HG03060 (cell line): Measurements from ENCODE around the gene TSPYL4.

ENCODE experiments used
- ATAC-seq: cut with Tn5 transposase; IDR thresholded peaks from one replicate; pipeline ENCODE4 v1.9.1; 2021; ENCODE audit warnings: low read depth, moderate number of reproducible peaks; ENCODE audit not compliant: unreplicated experiment

The TSPYL4 gene

DNA sequence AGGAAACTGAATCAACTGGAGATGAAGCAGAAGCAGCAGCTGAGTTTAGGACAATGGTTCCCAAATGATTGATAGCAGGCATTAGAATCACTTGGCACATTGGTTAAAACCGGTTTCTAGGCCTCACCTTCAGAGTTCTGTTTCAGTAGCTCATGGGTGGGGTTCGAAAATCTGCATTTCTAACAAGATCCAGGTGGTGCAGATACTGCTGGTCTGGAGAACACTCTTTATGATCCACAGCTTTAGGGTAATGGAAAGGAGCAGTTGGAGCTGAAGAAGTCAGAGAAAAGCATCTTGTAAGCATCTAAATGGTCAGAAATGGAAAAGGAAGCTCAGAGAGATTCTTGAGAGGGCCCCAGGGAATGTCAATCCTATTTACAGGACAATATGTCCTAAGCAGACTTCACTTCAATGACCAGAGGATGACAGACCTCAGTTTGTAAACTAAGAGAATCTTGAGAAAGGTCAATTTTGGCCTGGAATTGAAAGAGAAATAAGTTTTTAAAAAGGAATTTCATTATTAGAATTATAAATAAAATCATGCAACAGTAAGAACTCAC, 17.4 kb upstream of the TSPYL4 start:
- ATAC-seq, result no peak

DNA sequence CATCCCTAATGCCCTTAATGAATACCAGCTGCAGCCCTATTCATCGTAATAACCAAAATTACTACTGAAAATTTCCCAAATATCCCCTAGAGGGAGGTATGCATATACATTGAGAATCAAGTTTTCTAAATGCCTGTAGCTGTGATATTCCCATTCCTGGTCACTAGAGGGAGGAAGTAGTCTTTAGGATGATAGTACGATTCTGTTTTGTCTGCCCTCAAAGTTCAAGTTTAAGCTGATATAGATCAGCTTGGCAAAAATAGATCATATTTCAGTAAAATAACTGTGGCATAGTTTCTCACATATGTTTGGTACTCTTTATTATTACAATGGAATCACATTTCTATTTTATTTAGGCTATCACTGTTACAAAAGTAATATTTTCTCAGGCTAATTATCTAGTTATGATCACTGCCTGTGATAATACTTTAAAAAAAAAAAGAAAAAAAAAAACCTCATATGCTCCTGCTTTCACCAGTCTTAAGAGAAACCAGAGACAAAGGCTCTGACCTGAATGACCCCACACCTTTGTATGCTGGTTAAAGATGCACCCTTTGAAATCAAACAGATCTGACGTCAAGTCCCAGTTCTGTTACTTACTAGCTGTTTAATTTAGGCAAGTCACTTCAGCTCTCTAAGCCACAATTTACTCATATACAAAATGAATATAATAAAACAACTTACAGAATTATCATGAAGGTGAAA, 14.9 kb upstream of the TSPYL4 start:
- peak; percentile 89 for ATAC-seq

DNA sequence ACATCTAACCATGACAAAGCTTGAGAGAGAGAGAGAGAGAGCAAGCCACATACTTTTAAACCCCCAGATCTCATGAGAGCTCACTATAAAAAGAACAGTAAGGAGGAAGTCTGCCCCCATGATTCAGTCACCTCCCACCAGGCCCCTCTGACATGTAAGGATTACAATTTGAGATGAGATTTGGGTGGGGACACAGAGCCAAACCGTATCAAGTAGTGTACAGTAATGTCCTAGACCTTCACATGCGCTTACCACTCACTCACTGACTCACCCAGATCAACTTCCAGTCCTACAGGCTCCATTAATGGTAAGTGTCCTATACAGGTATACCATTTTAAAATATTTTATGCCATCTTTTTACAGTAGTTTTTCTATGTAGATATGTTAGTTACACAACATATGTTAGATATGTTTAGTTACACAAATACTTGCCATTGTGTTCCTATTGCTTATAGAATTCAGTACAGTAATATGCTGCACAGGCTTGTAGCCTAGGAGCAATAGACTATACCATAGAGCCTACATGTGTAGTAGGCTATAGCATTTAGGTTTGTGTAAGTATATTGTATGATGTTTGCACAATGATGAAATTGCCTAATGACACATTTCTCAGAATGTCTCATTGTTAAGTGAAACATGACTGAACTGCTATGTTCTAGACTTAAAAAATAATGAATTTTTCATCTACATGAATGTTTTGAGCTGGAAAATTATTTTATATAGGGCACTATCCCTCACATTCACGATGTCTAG, 14.1 kb upstream of the TSPYL4 start:
- no peak for ATAC-seq

DNA sequence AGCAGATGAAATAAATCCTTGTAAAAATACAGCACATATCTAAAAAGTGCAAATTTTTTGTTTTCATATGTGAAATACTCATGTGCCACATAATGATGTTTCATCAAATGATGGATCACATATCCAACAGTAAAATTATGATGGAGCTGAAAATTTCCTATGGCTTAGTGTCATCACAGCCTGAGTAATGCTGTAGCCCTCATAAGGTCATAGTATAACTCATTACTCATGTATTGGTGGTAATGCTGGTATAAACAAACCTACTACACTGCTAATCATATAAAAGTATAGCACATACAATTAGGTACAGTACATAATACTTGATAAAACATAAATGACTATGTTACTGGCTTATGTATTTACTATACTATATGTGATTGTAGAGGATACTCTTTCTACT, 12.9 kb upstream of the TSPYL4 start:
- no peak for ATAC-seq

DNA sequence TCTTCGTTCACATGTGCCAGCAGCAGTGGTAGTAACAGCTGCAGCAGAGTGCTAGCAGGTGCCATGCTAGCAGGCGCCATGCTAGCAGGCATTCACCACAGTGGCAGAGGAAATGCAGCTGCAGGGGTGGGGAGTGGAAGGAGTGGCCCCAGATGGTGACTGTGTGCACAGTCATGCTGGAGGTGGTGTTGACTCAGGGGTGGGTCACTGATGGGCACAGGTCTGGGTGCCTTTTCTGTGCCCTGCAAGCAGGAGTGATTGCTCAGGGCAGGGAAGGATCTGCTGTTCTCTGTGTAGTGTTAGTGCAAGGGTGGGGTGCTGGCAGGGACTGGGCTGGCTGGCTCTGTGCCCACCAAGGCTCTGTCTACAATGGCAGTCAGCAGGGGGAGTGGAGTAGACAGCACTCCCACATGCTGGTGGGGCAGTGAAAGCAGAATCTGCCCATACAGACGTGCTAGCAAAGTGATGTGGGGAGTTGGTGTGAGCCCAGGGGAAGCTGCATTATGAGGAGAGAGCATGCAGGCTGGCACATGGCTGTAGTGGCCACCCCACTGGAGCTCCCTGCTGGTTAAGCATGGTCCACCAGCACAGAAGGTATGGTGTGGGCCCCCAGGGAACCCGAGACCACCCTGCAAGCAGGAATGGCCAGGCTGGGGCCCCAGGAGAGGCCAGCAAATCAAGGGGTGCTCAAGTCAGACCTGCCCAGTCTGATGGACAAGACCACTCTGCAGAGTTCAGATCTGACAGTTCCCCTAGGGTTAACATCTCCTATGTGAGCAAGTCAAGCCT, 11.4 kb upstream of the TSPYL4 start:
- no peak for ATAC-seq

DNA sequence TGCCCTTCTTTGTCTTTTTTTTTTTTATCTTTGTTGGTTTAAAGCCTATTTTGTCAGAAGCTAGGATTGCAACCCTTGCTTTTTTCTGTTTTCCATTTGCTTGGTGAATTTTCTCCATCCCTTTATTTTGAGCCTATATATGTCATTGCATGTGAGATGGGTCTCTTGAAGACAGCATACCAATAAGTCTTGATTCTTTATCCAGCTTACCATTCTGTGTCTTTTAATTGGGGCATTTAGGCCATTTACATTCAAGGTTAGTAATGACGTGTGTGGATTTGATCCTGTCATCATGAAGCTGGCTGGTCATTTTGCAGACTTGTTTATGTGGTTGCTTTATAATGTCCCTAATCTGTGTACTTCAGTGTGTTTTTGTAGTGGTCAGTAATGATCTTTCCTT, 9.5 kb upstream of the TSPYL4 start:
- no peak for ATAC-seq

DNA sequence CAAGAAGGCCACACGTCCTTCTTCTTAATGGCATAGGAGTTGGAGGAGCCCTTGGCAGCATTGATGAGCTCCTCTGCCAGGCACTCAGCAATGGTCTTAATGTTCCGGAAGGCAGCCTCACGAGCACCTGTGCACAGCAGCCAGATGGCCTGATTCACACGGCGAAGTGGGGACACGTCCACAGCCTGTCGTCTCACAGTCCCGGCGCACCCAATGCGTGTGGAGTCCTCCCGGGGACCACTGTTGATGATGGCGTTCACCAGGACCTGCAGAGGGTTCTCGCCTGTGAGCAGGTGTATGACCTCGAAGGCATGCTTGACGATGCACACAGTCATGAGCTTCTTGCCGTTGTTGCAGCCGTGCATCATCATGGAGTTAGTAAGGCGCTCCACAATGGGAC, 4.6 kb upstream of the TSPYL4 start:
- no peak for ATAC-seq

DNA sequence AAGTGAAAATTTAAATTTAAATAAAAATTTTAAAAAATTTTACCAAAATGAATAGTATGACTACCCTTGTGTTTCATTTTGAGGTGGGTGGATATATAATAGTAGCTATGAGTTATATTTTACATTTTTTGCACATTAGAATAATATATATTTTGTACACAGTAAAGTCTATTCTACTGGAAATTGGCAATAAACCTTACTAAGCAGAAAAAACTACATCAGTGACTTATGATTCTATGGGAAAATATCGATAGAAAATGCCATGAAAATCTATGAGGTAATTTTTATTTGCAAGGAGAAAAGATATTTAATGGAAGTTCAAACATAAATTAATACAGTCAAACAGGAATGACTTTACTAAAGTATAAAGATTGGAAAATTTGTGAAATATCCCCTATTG, 2.8 kb upstream of the TSPYL4 start:
- ATAC-seq, result no peak

DNA sequence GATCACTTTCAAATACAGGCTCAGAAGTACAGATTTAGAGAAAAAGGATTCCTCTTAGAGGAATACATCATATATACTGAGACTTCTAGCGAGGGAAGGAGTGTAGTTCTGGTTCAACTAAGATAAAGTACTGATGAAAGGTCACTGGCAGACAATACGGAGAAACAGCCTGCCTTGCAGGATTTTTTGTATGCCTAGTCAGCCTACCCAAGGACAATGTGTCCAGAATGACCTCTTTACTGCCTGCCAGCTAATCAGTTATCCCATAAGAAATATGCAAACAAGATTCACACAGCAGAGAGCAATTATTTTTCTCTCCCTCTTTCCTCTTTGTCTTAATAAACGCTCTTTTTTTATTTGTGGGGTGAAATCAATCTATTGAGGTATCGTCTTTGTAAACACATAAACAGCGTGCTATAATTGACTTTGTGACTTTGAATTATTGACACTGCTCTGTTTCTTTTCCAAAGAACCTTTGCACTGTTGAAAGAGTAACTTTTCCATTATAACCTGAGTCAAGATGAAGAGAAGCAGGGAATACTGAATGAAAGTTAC, 1.4 kb upstream of the TSPYL4 start:
- no peak for ATAC-seq

DNA sequence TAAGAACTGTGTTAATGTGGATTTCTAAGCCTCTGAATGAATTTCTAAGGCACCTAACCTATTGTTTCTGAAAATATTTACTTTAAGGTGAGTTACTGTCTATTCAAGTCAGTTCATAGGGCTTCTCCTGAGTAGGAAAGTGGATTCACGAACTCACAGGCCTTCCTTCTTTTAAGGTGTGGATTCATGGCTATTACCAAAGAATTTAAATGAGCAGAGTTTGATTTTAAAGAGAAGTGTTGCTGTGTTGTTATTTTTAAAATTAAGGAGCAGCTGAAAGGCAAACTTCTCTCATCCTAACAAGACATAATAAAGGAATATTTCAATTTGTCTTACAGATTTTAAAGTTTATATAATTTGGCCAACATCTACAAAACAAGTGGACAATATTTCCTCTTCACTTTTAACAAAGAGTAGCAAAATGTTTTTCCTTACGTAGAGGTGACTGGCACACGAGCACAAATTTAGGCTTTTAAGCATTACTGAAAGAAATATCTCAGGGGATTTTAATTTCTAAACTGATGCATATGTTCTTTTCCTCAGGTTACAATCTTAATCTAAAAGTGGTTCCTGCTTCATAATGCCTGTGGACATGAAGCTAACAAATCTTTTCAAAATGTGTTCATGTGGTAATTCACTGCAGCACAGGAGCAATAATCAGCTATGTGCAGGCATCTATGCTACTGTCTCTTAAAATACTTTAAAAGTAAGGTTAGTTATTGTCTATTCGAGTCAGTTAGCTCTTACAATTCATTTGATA, 602 bp upstream of the TSPYL4 start:
- peak; percentile 14 for ATAC-seq

DNA sequence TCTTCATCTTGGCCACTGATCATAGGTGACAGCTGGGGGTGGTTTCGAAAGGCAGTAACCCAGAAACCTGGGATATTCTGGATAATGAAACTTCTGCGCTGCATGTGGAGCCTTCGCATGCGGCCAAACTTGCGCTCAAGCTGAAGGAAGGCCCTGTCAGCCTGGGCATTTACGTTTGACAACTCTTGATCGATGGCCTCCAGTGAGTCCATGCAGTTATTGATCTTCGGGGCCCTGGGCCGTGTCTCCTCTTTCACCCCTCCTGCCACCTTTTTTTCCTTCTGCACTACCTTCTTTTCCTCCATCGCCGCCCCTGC, 729 bp downstream of the TSPYL4 start:
- no peak for ATAC-seq

DNA sequence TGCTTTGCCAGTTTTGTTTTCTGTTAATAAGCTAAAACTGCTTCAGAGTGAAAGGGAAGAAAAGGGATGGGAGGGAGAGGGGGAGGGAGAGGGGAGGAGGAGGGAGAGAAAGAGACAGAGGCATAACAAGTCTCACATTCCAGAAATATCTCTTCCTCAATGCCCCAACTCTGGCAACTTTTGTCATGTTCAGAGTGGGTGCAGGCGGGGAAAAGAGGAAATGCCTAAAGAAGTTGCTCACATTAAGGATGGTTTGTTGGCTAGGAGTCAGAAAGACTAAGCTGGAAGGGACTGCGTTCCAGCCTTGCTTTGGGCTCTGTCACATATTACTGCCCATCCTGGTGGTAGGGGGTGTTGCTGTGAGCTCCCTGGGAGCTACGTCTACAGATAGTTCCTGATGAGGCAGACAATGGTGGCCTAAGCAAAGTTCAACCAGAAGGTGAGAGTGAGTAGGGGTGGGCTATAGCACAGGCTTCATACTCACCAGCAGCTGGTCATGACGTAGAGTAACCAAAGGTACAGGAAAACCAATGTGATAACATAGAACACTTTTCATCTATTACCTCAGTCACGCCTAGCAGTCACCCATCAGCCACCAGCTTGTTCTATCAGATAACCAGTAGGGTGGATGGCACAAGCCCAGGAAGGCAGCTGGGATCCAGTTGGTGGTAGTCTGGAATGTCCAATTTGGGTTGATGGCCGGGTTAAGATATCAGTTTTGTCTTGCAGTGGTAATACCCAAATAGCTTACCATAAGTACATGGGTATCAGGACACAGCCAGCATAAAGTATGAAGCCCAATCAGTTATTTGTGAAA, 2.1 kb downstream of the TSPYL4 start:
- no peak for ATAC-seq

DNA sequence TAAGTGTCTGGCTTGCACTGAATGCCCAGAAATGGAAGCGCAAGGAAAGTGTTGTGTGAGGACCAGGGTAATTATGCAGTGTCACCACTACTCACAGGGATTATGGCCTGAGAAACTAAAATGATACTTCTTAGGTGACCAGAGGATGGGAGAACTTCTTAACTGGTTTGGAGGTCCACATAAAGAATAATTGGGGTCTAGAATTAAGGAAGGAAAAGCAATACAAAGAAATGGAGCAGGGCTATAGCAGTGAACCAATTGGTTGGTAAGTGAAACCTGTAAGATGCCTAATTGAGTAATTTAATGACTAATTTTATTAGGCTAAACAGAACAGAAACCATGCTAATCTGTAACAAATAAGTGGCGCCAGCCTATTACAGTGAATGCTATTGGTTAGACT, 5.3 kb downstream of the TSPYL4 start:
- ATAC-seq, result no peak

DNA sequence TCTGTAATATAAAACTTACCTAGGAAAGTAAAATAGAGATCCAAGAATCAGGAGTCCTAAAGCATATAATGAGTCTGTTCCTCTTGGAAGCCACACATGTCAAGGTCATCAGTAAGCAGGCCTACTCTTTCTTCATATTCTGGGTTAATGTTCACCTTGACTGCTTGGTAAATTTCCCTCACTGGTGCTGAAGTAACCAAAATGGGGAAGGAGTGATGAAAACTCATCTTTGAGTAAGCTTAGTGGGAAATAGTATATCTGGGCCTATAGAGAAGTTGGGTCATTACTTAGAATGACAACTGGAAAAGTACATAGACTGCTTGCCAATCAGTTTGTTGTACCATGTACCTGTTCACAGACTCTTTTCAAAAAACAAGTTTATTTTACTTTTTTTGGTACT, 6.6 kb downstream of the TSPYL4 start:
- no peak for ATAC-seq

DNA sequence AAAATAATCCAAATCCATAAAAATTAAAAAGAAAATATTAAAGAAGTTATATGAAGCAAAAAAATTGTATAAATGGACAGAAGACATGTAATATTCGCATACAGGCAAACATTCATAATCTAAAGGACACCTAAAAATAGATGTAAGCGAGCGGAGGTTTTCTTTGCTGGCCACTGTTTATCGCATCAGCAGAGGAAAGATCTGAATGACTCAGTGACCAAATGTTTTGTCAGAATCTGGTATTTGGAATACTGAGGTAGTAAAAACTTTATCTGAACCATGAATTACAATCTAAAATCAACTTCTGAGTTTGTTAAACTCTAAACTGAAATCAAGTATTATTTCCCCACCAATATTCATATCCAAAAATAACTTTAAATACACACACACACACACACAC, 7.8 kb downstream of the TSPYL4 start:
- ATAC-seq, result no peak

DNA sequence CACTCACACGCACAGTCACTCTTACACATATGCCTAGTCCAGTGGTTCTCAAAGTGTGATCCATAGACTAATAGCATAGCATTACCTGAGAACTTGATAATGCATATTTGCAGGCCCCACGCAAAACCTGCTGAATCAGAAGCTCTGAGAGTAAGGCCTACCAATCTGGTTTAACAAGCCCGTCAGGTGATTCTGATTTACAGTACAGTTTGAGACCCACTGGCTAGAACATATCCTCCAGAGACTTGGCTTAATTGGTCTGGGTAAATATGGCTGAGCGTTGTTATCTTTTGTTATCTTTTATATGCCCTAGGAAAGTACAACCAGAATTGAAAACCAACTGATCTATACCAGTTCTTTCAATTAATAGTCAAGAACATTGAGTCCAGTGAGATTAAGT, 9.6 kb downstream of the TSPYL4 start:
- no peak for ATAC-seq

DNA sequence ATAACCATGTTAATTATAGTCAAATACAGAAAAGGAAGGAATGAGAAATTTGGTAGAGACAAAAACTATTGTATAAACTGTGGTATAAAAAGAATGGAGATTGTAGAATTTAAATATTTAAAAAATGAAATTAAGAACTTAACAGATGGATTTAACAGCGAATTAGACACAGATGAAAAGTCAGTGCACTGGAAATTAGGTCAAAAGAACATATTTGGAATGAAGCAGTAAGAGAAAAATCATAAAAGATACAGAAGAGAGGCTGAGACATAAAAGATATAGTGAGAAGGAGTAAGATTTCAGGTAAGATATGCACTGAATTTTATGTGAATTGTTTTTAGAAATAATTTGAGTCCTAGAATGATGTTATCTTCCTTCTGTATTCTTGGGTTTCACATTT, 14.0 kb downstream of the TSPYL4 start:
- no peak for ATAC-seq

DNA sequence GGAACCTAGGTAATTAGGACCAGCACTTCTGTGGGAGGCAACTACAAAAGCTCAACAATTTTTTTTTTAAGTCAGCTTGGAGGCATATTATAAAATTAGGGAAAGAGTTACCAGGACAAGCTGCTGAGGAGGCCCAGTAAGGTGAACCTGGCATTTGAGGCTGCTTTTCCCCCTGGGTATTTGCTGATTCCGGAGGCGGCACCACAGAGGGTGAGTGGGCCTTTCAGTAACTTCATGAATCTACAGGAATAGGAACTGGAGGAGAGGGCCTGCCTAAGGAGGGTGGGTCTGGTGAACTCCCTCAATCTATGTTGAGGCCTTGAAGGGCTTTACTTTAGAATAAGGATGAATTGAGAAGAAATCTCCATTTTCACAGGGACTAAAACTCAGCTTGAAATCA, 14.6 kb downstream of the TSPYL4 start:
- no peak for ATAC-seq

DNA sequence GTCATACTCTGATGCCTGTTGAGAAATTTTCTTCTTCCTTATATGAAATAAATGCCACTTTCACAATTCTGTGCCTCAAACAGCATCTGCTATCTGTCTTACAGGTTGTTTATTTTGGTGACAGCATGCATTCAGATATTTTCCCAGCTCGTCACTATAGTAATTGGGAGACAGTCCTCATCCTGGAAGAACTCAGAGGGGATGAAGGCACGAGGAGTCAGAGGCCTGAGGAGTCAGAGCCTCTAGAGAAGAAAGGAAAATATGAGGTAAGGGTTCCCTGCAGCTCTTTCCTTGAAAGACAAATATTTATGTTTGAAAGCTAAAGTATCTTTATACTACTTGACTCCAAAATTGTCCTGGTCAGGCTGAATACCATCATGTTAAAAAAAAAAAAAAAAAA, 15.8 kb downstream of the TSPYL4 start:
- no peak for ATAC-seq

DNA sequence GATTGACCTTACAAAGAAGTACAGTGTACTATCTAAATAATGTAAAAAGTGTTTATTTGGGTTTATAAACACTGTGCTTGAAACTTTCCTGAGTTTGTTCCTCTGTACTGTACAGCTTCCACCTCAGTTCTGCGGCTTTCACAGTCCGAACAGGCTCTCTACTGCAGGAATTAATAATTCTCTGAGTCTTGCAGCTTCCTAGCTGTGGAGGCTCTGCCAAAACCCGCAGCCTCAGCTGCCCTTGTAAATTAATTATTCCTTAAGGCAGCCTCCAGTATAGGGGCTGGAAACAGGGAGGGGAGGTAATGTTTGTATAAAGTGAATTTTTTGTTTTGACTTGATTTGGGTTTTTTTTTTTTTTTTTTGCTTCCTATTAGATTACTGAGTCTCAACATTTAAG, 19.2 kb downstream of the TSPYL4 start:
- no peak for ATAC-seq
